HG03378 (cell line): ENCODE data around the gene SRD5A1.

Experiments
- ATAC-seq: cut with Tn5 transposase; IDR thresholded peaks from one replicate; pipeline ENCODE4 v1.9.1; 2021; ENCODE audit warnings: mild to moderate bottlenecking, moderate library complexity; ENCODE audit not compliant: unreplicated experiment

The SRD5A1 gene

GRCh38 chr5:6682239-6682638 lies 49.0 kb downstream of the SRD5A1 start:
- no peak for ATAC-seq

- no peak for ATAC-seq
These were observed 50.0 kb downstream of the SRD5A1 start for GRCh38 chr5:6683241-6683640.

- ATAC-seq = no peak
These were observed 50.8 kb downstream of the SRD5A1 start for GRCh38 chr5:6684075-6684474.

- ATAC-seq = no peak
These were observed 53.3 kb downstream of the SRD5A1 start for GRCh38 chr5:6686501-6686900.

GRCh38 chr5:6686915-6687409 lies 53.7 kb downstream of the SRD5A1 start:
- no peak for ATAC-seq

GRCh38 chr5:6687505-6687904 lies 54.3 kb downstream of the SRD5A1 start:
- ATAC-seq = no peak

GRCh38 chr5:6692906-6693305 lies 59.7 kb downstream of the SRD5A1 start:
- ATAC-seq = no peak

GRCh38 chr5:6698696-6699095 lies 65.5 kb downstream of the SRD5A1 start:
- ATAC-seq = no peak

GRCh38 chr5:6699357-6699756 lies 66.1 kb downstream of the SRD5A1 start:
- no peak for ATAC-seq

- no peak for ATAC-seq
These were observed 66.9 kb downstream of the SRD5A1 start for GRCh38 chr5:6700074-6700684.

- no peak for ATAC-seq
These were observed 67.6 kb downstream of the SRD5A1 start for GRCh38 chr5:6700685-6701355.

- ATAC-seq = no peak
These were observed 68.3 kb downstream of the SRD5A1 start for GRCh38 chr5:6701491-6701890.

GRCh38 chr5:6702633-6703032 lies 69.4 kb downstream of the SRD5A1 start:
- ATAC-seq = no peak

GRCh38 chr5:6703806-6704205 lies 70.6 kb downstream of the SRD5A1 start:
- no peak for ATAC-seq

- no peak for ATAC-seq
These were observed 71.2 kb downstream of the SRD5A1 start for GRCh38 chr5:6704361-6704851.

- ATAC-seq = peak; percentile 75
These were observed 71.8 kb downstream of the SRD5A1 start for GRCh38 chr5:6705088-6705487.

GRCh38 chr5:6705959-6706358 lies 72.7 kb downstream of the SRD5A1 start:
- no peak for ATAC-seq

GRCh38 chr5:6707852-6708251 lies 74.6 kb downstream of the SRD5A1 start:
- ATAC-seq = no peak

GRCh38 chr5:6708814-6709213 lies 75.6 kb downstream of the SRD5A1 start:
- ATAC-seq = no peak

- ATAC-seq = no peak
These were observed 76.8 kb downstream of the SRD5A1 start for GRCh38 chr5:6710070-6710469.

- ATAC-seq = no peak
These were observed 77.5 kb downstream of the SRD5A1 start for GRCh38 chr5:6710551-6711318.
